GM18508 (cell line): ENCODE results near the gene CLMN.
"Not testable (repeated sequence)": the region's sequence is repeated elsewhere in the genome, so short reads cannot be mapped to it uniquely, and the experiment has no call there.

Source experiments
- ATAC-seq: cut with Tn5 transposase; IDR thresholded peaks from one replicate; pipeline ENCODE4 v1.9.1; 2021; ENCODE audit warnings: moderate number of reproducible peaks; ENCODE audit not compliant: insufficient read depth, unreplicated experiment

CLMN gene

GRCh38 chr14:95183532-95184412 lies 135.9 kb downstream of the CLMN start:
- ATAC-seq: no peak

- no peak for ATAC-seq
Observed at GRCh38 chr14:95183082-95183481, 136.6 kb downstream of the CLMN start.

- no peak for ATAC-seq
Observed at GRCh38 chr14:95182379-95182778, 137.3 kb downstream of the CLMN start.

GRCh38 chr14:95180966-95181741 lies 138.6 kb downstream of the CLMN start:
- ATAC-seq: no peak

- ATAC-seq: not testable (repeated sequence)
Observed at GRCh38 chr14:95175670-95176069, 144.0 kb downstream of the CLMN start.

GRCh38 chr14:95174184-95174792 lies 145.4 kb downstream of the CLMN start:
- no peak for ATAC-seq

GRCh38 chr14:95173518-95173917 lies 146.2 kb downstream of the CLMN start:
- ATAC-seq: no peak

- no peak for ATAC-seq
Observed at GRCh38 chr14:95167177-95167576, 152.5 kb downstream of the CLMN start.

- ATAC-seq: no peak
Observed at GRCh38 chr14:95165517-95165916, 154.2 kb downstream of the CLMN start.

- ATAC-seq: no peak
Observed at GRCh38 chr14:95164506-95164905, 155.2 kb downstream of the CLMN start.

- no peak for ATAC-seq
Observed at GRCh38 chr14:95163666-95164065, 156.0 kb downstream of the CLMN start.

- no peak for ATAC-seq
Observed at GRCh38 chr14:95163132-95163531, 156.6 kb downstream of the CLMN start.

GRCh38 chr14:95162641-95163040 lies 157.1 kb downstream of the CLMN start:
- no peak for ATAC-seq

GRCh38 chr14:95157327-95158189 lies 162.2 kb downstream of the CLMN start, which contains the start of gene DICER1:
TSS of gene DICER1 (minus strand) at chr14:95157529. CDS start at chr14:95133458, 24,071 bp downstream.
- peak; percentile 56 for ATAC-seq

- ATAC-seq: peak; percentile 9
Observed at GRCh38 chr14:95157048-95157326, 162.7 kb downstream of the CLMN start.

- no peak for ATAC-seq
Observed at GRCh38 chr14:95156161-95157047, 163.3 kb downstream of the CLMN start.

- no peak for ATAC-seq
Observed at GRCh38 chr14:95155045-95155444, 164.7 kb downstream of the CLMN start.

- ATAC-seq: no peak
Observed at GRCh38 chr14:95153866-95154265, 165.8 kb downstream of the CLMN start.

- no peak for ATAC-seq
Observed at GRCh38 chr14:95151561-95151960, 168.1 kb downstream of the CLMN start.
